Esophagus squamous epithelium (tissue), 4 donors: ENCODE results near the gene AFF3.

Source experiments
- POLR2A ChIP-seq, 4 donors: fragments of 450-650 bp; IDR thresholded peaks; one replicate each; pipeline ENCODE4 v1.6.1; 2017; ENCODE audit warnings: antibody characterized with exemption in 4 of 4, mild to moderate bottlenecking in 4 of 4, moderate library complexity in 3 of 4
- TF ChIP-seq, protein P1 (sequence below), 6 experiments: fragments of 450-650 bp in 4 of 6; fragments of 200-600 bp in 2 of 6; sonication (generic) in 2 of 6; IDR thresholded peaks; one replicate each; pipeline ENCODE4 v1.5.1; 2016 to 2019; ENCODE audit warnings: antibody characterized with exemption in 6 of 6, mild to moderate bottlenecking in 4 of 6, moderate library complexity in 4 of 6

DNA sequence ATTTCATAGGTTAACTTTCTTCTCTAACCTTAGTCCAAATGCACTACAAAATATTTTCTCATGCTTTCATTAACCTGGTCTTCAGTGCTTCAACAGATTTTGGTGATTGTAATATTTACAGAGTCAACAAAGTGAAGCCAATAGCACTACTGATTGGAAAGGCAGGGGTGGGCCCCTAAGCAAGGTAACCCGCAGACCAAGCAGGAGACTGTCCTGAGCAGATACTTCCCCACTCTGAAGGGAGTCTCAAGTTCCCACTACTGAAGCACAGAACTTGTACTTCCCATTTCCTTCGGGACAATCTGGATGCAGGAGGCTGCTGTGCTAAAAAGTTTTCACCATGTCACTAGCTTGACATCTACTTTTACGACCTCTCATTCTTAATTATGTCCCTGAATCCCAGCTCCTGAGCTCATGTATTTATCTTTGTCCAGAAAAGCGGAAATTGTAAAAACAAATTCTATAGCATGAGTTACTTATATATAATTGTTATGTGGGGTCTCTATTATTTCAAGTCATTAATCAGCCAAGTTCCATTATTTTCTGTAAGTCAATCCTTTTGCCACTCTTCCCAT, 341.0 kb downstream of the AFF3 start:
- no peak for TF ChIP-seq POLR2A (IDR thresholded peaks at IDR 0.05)
- TF ChIP-seq, protein P1, sequence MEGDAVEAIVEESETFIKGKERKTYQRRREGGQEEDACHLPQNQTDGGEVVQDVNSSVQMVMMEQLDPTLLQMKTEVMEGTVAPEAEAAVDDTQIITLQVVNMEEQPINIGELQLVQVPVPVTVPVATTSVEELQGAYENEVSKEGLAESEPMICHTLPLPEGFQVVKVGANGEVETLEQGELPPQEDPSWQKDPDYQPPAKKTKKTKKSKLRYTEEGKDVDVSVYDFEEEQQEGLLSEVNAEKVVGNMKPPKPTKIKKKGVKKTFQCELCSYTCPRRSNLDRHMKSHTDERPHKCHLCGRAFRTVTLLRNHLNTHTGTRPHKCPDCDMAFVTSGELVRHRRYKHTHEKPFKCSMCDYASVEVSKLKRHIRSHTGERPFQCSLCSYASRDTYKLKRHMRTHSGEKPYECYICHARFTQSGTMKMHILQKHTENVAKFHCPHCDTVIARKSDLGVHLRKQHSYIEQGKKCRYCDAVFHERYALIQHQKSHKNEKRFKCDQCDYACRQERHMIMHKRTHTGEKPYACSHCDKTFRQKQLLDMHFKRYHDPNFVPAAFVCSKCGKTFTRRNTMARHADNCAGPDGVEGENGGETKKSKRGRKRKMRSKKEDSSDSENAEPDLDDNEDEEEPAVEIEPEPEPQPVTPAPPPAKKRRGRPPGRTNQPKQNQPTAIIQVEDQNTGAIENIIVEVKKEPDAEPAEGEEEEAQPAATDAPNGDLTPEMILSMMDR (IDR thresholded peaks at IDR 0.05): no peak
